OCI-LY1 (cell line): ENCODE measurements around the gene PTBP2.

Source experiments
- EZH2 ChIP-seq: fragments of 200-600 bp; sonication (generic), shearing (Covaris generic); IDR thresholded peaks from 2 replicates; pipeline ENCODE4 v1.8.0; 2017; ENCODE audit warnings: borderline replicate concordance, mixed run types, mild to moderate bottlenecking, antibody characterized with exemption, low read length, moderate library complexity, mixed read lengths
- TF ChIP-seq, protein P1 (sequence below): fragments of 200-600 bp; sonication (generic), shearing (Covaris generic); IDR thresholded peaks from 2 replicates; pipeline ENCODE4 v1.5.1; 2017; ENCODE audit warnings: mild to moderate bottlenecking, antibody characterized with exemption, low read length, moderate library complexity, mixed read lengths

DNA sequence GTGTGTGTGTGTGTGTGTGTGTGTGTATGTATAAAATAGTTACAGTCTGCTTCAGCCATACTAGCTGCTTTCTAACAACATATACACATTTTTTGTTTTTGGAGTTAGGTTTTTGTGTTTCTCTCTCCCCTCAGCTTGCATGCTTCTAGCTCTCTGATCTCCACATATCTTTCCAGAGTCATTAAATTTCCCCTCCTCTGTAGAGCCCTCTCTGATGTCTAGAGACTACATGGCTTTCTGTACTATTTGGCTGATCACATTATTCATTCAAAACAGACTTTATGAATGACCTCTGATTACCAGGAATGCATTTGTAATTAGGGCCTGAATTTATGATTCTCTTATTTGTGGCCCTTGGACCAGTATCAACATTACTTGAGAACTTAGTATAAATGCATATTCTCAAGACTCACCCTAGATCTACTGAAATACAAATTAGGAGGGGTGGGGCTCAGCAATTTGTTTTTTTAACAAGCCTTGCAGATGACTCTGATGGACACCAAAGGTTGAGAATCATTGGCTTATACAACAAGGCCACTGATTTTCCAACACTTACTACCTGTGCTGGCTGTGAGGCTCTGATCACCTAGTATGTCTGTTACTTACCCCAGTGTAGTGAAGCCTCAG lies 104.5 kb downstream of the PTBP2 start:
- TF ChIP-seq, protein P1, sequence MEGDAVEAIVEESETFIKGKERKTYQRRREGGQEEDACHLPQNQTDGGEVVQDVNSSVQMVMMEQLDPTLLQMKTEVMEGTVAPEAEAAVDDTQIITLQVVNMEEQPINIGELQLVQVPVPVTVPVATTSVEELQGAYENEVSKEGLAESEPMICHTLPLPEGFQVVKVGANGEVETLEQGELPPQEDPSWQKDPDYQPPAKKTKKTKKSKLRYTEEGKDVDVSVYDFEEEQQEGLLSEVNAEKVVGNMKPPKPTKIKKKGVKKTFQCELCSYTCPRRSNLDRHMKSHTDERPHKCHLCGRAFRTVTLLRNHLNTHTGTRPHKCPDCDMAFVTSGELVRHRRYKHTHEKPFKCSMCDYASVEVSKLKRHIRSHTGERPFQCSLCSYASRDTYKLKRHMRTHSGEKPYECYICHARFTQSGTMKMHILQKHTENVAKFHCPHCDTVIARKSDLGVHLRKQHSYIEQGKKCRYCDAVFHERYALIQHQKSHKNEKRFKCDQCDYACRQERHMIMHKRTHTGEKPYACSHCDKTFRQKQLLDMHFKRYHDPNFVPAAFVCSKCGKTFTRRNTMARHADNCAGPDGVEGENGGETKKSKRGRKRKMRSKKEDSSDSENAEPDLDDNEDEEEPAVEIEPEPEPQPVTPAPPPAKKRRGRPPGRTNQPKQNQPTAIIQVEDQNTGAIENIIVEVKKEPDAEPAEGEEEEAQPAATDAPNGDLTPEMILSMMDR = no peak
- TF ChIP-seq EZH2 = no peak
